GM12891 (cell line): Measurements from ENCODE around the gene PHKG2.
A peak's percentile ranks its signal among the peaks of the same experiment; 100 is the strongest.

Experiments
- DNase-seq: peaks from one replicate; pipeline ENCODE4 v3.0.0; 2011; ENCODE audit warnings: low spot score; ENCODE audit not compliant: insufficient read length
- FAIRE-seq: peaks from 2 replicates; lab custom pipeline; 2011; peaks lifted over from hg19 to GRCh38; lab: Jason Lieb, UNC
- PAX5 ChIP-seq: IDR thresholded peaks from 2 replicates; pipeline ENCODE4 v1.6.1; 2011; ENCODE audit warnings: low read length, moderate library complexity, mild to moderate bottlenecking; ENCODE audit not compliant: insufficient read depth, severe bottlenecking
- POLR2A ChIP-seq: IDR thresholded peaks from 2 replicates; pipeline ENCODE4 v1.6.1; 2011; ENCODE audit warnings: low read depth, low read length, control low read depth
- POLR2AphosphoS5 ChIP-seq: IDR thresholded peaks from 2 replicates; pipeline ENCODE4 v1.6.1; 2011; ENCODE audit warnings: low read depth, low read length, control low read depth
- POU2F2 ChIP-seq: IDR thresholded peaks from 2 replicates; pipeline ENCODE4 v1.6.1; 2011; ENCODE audit warnings: low read depth, mild to moderate bottlenecking, control low read depth, low read length, moderate library complexity
- SPI1 ChIP-seq: IDR thresholded peaks from 2 replicates; pipeline ENCODE4 v1.6.1; 2011; ENCODE audit warnings: low read depth, low read length, control low read depth
- TAF1 ChIP-seq: IDR thresholded peaks from 2 replicates; pipeline ENCODE4 v1.6.1; 2011; ENCODE audit warnings: low read depth, low read length, control low read depth

Gene PHKG2

GRCh38 chr16:30773826-30774225 is 25.6 kb downstream of the PHKG2 start:
- no peak for DNase-seq
- no peak for TF ChIP-seq SPI1
- TF ChIP-seq PAX5: no peak
- TF ChIP-seq POLR2AphosphoS5: no peak
- no peak for TF ChIP-seq POLR2A
- TF ChIP-seq POU2F2: no peak
- no peak for TF ChIP-seq TAF1
- FAIRE-seq: no peak

- no peak for DNase-seq
- TF ChIP-seq TAF1 (no peak), PAX5 (no peak)
- FAIRE-seq: no peak
Observed at GRCh38 chr16:30774367-30775130, 26.3 kb downstream of the PHKG2 start.

- TF ChIP-seq PAX5 (no peak), SPI1 (no peak), POLR2AphosphoS5 (no peak), POU2F2 (no peak), TAF1 (no peak), POLR2A (no peak; the same call in 1 of the 2 replicates)
- no peak for FAIRE-seq
Observed at GRCh38 chr16:30775131-30775391, 26.8 kb downstream of the PHKG2 start.

GRCh38 chr16:30775392-30776188 is 27.4 kb downstream of the PHKG2 start:
- peak; percentile 87 for FAIRE-seq

More at GRCh38 chr16:30775131-30775391, 26.8 kb downstream of the PHKG2 start:
- DNase-seq: no peak

GRCh38 chr16:30777591-30778297 is 29.5 kb downstream of the PHKG2 start:
- no peak for DNase-seq
- no peak for FAIRE-seq
- no peak for TF ChIP-seq PAX5
- TF ChIP-seq SPI1: no peak
- no peak for TF ChIP-seq POLR2AphosphoS5
- no peak for TF ChIP-seq POLR2A
- no peak for TF ChIP-seq POU2F2
- TF ChIP-seq TAF1: no peak

More at GRCh38 chr16:30775392-30776188, 27.4 kb downstream of the PHKG2 start:
- TF ChIP-seq POU2F2 (no peak), POLR2A (peak; percentile 66; the same call in 1 of the 2 replicates), TAF1 (peak; percentile 35)
- peak; percentile 94 for DNase-seq

- TF ChIP-seq TAF1: no peak
- no peak for TF ChIP-seq POU2F2
- TF ChIP-seq SPI1: no peak
- TF ChIP-seq POLR2AphosphoS5: no peak
- no peak for TF ChIP-seq POLR2A
- no peak for TF ChIP-seq PAX5
- DNase-seq (no peak), FAIRE-seq (no peak)
Observed at GRCh38 chr16:30778549-30779244, 30.5 kb downstream of the PHKG2 start.

GRCh38 chr16:30779596-30779995 is 31.4 kb downstream of the PHKG2 start:
- TF ChIP-seq SPI1 (no peak), POU2F2 (no peak), TAF1 (no peak), POLR2AphosphoS5 (no peak), POLR2A (no peak), PAX5 (no peak)
- DNase-seq: no peak
- FAIRE-seq: no peak

GRCh38 chr16:30780021-30780420 is 31.8 kb downstream of the PHKG2 start:
- FAIRE-seq (no peak), DNase-seq (no peak)
- no peak for TF ChIP-seq POLR2AphosphoS5
- TF ChIP-seq PAX5: no peak
- TF ChIP-seq TAF1: no peak
- no peak for TF ChIP-seq POU2F2
- TF ChIP-seq SPI1: no peak
- TF ChIP-seq POLR2A: no peak

- no peak for FAIRE-seq
- TF ChIP-seq TAF1 (no peak), POU2F2 (no peak), POLR2AphosphoS5 (no peak), PAX5 (no peak), SPI1 (no peak), POLR2A (no peak)
- no peak for DNase-seq
Observed at GRCh38 chr16:30780549-30780948, 32.3 kb downstream of the PHKG2 start.
